ENCODE measurements around the gene OPCML.

OPCML gene

DNA sequence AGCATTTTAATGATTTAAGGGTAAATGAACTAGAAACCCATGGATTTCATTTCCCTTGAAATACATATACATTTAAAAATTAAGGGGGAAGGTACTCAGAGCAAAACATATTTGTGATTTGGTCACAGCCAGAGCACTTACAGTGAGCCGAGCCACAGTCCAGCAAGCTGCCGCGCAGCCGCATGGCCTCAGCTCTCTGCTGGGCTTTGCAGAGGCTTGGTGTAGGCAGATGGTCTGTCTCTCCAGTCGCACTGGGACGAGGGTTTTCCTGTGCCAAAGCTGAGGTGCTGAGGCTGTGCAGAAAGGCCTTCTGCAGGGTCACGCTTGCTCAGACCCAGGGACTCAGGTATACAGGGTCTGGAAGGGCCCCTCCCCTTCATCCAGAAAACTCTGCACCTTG is 367.3 kb downstream of the OPCML start:
- no peak for DNase-seq

DNA sequence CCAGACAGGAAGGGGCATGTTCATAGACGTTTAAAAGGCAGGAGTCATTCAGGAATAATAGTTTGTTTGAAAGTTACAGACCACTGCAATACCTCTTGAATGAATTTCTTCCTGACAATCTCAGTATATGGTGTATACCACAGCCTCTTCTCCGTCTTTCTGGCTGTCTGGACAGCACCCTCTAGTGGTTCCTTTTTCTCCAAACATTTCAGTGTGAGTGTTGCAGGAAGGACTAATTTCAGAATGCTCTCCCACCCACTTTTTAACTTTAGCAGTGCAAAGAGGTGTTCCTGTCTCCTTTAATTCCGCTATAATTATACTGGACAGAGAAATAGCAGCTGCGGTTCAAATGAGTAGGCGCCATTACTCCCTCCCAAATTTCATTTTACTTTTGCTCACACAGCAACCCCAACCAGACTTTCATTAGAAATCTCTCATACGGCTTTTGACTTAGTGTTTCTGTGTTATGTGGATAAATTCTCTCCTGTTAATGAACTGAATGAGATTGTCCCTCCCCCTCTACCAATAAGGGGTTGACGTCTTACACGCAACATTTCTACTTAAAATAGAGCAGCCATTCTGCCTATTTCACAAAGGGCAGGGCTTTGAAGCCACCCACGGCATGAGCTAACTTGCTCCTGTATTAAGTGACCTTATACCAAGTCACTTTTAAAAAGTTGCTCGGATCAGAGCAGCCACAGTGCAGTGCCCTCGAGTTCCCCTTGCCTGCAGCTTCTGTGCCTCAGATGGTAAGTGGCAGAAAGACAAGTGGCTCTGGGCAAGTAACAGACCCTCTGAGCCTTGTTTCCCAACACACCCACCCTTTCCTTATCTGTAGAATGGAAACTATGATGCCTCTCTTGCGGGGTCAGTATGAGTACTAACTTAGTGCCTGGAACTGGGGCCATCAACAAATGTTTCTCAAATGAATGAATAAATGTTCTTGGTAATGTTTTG is 368.6 kb downstream of the OPCML start:
- DNase-seq: no peak

DNA sequence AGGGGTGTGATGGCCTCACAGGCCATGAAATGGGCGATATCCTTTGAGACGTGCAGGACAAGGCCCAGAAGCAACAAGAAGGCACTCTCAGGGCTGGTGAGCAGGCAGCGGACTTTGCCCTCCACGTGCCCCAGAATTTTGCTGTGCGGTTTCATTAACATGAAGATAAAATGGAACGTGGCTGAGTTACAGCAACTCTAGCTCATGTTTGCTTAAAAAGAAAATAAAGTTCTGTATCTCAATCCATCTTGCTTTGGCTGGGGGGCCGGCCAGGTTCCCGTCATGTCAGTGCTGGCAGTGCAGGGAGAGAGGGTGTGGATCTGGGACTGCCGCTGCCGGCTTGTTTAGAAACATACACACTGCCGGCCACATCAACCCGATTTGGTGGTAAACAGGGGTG is 370.1 kb downstream of the OPCML start:
- DNase-seq: no peak

DNA sequence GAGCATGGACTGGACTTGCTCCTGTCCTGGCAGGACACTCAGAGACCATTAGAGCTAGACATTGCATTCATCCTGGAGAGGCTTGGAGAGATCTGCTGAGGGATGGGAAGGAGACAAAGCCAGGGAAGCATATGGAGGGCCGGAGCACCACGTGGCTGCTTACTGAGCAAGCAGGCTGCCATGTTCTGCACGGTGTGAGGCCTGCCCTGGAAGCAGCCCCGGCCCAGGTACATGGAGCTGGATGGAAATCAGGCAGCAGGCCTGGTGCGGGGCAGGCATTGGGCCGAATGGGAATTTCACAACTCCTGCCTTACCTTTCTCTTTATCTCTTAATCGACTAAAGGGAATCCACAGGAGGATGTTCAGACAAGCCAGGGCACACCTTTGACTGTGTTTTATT is 371.5 kb downstream of the OPCML start:
- no peak for DNase-seq

DNA sequence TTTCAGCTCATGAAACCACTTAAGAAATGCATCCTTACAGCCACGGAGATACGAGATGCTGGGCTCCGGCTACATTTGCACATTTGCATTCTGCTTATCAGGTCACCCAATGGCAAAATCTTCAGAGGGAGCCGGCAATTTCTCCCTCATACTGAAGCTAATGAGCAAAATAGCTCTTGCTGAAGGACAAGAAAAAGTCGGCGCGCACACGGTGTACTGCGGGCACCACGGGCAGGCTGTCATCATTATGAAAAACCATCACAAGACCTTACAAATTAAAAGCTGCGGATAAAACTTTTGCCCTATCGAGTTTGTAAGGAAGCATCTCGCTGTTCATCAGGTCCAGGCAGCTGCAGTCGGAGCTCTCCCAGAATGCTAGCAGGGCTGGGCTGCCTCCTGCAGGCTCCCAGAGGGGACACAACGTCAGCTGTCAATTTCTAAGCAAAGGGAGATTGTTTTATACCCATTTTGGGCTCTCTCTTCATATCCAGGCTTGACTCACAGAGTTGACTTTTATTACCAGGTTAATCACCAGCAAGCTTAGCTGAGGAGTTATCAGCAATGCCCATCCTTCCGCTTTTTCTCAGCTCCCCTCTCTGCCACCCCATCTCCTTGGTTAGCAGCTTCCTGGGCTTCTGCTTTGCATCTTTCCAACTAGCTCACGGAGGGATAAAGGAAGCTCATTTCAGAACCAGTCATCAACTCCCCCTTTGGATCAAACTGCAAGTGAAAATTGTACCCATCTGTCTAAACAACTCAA is 375.1 kb downstream of the OPCML start:
- no peak for DNase-seq

DNA sequence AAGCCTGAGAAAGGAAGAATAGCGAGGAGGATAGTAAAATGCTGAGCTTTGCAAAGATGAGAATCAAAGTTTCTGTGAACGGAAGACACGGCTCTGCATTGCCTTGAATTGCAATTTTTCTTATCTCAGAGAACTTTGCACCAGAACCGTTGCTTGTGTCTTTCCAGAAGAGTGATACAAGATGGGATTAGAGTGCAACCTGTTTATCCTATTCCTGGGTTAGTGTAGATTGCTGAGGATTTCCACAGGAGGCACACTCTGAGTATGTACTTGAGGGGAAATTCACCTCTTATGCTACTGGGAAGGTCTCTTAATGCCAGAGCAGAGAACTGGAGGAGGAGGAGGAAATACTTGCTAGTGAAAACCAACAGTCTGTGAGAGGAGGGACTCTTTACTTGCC is 377.5 kb downstream of the OPCML start:
- no peak for DNase-seq

DNA sequence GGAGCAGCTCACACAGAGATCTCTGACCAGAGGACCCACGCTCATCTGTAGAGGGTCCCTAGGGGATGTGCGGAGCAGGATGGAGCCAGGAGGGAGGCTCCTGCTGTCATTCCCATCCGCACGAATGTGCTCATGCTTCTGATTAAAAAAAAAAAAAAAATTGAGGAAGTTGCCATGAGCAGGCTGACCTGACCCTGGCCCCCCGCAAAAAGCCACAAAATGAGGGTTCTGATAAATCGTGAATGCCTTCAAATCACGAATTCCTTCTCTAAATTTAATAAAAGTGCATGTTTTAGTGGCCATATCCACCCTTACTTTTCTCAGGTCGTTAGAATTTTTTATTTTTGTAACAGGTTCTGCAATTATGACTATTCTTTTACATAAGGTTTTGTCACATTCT is 378.2 kb downstream of the OPCML start:
- DNase-seq: no peak

DNA sequence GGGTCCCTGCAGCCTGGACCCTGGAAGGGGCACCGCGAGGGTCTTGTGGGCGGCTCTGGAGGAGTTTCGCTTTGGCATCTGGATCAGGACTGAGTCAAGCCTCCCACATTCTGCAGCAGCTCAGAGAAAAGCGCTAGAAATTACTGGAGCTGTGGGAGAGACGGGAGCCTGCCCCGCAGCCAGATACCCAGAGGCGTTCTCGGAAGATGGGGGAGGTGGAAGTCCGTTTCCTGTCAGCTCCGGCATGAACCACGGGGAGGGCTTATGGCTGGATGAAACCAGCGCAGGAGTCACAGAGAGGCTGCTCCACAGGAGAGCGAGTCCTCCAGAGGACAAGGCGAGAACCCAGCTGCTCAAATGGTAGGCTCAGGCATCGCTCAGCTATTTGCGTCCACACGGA is 379.3 kb downstream of the OPCML start:
- DNase-seq: no peak

DNA sequence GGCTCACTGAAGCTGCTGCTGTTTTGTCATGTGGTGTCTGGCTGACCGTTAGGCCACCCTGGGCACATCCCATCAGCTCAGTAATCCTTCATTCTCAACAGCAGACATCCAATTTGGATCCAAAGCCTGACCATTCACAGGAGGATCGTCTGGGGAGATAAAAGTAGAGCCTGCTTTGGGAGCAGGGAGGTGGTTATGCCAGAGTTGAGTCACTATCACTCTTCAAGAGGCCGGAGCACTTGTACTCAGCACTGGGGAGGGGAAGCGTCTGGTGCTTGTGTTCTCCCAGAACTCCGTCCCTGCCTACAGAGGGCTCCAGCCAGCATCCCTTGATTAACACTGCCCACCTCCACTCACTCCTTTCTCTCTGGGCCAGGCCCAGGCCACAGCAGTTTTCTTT is 382.6 kb downstream of the OPCML start:
- DNase-seq: no peak

DNA sequence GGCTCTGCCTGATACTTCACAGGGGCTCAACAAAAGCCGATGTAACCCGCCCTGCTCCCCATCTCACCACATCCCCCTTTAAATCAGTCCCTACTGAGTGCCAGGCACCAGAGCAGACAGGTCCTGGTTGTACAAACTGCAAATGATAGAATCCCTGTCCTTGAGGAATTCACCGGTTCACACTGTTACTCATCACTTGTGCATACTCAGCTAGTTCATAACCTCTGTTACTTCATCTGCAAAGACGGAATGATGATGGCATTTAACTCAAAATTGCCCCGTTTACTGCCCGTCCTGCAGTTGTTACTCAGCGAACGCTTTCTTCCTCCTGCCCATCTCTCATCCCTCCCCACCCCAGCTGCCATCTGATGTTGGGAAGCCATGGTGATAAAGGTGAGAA is 384.7 kb downstream of the OPCML start:
- DNase-seq: no peak

DNA sequence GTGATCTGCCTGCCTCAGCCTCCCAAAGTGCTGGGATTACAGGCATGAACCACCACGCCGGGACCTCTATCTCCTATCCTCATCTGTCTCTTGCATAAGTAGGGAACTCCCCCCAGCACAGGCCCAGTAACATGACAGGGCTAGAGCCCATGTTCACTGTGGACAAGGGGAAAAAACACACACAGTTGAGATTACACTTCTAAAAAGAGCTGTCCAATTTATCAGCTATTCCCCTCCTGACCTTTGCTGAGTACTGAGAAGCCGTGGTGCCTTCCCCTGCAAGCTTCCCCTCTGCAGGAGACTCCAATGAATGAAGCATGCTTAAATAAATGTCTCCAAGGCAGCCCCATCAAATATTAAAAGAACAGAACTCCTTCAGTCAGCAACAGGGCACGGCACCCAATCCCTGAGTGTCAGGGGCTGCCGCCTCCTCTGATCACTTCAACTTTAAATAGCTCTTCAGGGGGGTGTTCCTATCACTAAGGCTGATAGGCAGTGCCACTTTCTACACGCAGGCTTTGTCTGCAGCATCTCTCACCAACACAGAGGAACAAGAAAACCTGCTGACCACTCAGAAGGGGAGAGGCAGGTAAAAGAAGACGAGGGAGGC is 385.5 kb downstream of the OPCML start:
- no peak for DNase-seq

DNA sequence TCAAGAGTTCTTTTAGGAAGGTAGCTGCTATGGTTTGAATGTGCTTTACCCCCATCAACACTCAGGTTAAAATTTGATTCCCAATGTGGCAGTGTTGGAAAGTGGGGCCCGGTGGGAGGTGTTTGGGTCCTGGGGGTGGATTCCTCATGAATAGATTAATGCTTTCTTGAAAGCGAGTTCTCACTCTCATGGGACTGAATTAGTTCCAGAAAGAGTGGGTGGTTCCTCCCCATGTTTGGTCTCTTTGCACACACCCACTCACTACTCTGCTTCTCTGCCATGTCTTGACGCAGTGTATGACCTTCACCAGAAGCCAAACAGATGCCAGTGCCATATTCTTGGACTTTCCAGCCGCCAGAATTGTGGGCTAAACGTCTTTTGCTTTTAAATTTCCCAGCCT is 394.4 kb downstream of the OPCML start:
- DNase-seq: no peak

DNA sequence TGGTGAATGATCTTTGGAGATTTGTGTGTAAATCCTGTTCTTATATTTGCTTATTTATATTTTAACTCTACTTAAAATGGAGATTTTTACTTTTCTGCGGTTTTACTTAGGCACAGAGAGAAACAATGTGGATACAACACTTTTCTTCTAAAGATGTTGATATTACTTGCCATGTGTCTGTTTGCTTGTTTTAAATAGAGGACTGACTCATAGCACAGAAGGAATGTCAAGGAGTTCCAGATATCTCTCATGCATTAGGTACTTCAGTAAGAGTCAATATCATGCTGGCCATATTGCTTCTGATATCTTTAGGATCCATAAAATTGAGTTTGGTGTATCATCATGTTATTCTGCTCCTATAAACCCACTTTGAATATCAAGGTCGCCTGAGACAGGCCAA is 395.0 kb downstream of the OPCML start:
- no peak for DNase-seq

DNA sequence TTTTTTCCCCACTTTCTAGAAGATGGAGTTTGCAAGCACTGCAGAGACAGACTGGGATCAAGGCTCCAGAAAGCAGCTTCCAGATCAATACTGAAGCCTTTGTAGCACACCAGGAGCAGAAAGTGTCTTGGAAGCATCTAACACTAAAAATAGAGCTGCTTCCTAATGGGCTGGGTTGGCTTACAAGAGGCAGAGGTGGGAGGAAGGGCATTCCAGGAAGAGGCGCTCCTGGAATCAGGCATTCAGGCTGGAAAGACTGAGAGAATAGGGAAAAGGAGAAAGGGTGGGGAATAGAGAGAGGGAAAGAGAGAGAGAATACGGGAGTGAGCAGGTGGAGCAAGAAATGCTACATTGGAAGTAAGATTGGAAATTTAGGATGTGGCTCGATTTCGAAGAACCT is 395.9 kb downstream of the OPCML start:
- DNase-seq: no peak

DNA sequence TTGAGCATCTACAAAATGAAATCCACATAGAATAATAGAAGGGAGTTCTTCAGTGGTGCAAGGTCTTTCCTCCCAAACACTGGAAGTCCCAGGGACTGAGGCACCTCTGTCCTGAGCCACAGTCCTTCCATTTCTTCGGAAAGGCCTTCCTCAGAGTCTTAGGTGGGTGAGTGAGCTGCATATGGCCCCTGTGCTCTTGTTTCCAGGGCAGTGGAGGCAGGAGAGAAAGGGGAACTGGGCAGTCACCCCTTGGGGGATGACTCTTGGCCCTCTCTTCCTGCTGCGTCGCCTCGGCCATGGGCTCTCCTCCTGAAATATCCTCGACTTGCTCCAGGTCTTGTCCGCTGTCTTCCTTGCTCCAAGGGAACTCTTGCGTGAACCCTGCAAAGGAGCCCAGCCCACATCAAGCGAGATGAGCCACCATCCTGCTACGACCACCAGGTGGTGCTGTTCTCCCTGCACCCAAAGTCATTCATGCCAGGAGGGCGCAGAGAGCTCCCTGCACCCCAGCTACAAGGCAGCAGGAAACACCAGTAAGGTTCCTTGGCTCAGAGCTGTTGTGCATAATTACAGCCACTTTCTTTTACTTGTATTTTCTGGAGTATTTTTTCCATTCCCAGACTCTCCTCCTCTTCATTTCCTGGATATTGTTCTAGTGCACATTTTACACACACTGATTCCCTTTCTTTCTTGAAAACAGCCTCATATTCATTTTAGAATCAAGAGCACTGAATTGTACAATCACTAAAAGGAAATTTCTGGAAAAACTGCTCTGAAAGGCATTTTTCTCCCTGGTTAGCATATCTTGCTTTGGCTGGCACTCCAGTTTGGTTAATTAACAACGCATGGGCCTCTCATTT is 397.8 kb downstream of the OPCML start:
- peak; percentile 24 for DNase-seq

DNA sequence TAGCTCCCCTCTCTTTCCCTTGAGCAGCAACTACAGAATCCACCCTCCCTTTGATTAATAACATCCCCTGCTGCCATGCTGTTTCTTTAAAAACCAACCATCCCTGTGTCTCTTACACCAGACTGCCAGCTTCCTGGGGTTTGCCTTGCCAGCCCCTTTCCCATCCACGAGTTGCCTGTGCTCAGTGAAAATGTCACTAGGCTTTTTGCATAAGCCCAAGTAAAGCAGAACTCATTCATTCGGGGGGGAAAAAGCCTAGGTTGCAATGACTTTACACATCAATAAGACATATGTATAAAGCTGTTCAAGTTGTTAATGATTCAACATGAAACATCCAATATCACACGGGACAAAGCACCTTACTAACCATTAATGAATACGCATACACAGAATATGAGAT is 398.7 kb downstream of the OPCML start:
- no peak for DNase-seq

DNA sequence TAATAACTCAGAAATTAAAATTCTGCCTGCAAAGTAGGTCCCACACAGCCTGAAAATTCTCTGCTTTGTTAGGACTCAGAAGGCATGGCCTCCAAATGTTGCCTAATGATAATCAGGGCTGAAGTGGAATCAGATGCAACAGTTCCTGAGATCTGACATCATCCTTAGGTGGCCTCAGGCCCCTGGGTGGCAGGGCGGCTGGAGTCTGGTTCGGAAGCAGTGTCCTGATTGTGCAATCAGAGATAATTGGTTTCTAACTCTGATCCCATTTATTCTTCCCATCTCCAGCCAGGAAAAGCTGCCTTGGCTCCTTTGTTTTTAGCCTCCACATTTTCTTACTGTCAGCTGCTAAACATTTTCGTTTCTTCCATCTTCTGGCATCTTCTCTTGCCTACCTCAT is 399.3 kb downstream of the OPCML start:
- no peak for DNase-seq

DNA sequence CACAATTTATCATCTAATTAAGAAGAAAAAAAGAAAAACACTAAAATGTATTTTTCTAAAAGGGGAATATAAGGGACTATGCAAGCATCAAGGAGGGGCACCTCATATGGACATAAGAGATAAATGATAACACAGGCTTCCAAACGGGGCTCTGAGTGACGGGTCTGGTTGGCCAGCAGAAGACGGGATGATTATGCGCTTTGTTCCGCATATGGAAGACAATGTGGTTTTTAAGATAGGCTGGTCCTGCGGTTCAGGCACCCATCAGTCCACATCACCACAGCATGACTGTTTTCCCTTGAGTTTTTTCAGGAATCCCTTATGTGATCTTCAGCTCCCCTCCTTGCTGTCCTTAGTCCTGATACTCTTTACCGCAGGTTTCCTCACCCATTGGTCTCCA is 404.6 kb downstream of the OPCML start:
- DNase-seq: no peak

DNA sequence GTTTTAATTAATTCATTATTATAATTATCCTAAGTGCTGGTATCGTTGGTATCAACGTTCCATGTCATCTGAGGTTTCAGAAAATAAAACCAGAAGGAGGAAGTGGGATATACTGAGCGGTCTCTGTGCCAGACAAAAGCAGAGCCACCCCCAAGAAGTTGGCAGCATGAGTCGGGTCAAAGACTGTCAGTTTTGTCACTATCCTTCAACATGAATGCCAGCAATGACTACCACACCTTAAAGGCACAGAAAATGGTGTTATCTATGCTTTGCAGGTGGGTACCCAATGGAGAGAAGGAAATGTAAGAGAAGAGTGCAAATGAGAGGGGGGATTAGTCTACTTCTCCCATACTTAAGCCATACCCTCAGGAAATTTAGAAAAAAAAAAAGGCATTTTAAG is 408.5 kb downstream of the OPCML start:
- no peak for DNase-seq

DNA sequence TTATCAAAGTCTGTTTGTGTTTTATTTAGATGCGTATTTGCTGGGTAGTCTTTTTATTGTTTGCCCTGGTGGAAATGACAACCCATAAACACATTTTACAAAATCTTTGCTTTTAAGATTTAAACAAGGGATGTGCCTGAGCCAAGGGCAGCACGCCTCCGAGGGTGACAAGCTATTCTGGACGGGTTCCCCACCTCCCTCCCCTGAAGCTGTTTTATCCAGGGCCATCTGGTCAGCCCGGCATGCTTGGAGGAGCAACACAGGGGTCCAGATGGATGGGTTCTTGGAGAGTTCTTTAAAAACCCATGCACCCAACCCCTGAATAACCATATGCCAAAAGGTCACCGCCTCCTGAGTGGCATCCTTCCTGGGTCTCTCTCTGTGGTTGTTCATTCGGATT is 408.9 kb downstream of the OPCML start:
- no peak for DNase-seq

DNA sequence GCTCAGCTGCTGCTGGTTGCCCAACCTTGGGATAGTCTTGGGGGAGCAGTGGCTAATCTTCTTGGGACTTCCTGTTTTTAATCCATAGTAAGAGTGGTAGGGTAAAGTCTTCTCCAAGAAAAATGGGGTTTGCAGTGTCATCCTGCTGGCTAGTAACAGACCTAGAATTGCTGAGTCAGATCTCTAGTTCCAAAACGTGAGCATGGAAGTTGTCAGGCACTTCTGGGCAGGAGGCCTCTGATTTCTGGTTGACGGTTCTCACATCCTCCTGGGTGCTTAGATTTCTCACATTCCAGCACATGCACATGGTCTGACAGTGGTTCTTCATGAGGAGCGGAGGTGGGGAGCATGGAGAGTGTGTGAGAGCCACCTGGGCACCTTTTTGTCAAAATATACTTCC is 410.0 kb downstream of the OPCML start:
- DNase-seq: no peak

DNA sequence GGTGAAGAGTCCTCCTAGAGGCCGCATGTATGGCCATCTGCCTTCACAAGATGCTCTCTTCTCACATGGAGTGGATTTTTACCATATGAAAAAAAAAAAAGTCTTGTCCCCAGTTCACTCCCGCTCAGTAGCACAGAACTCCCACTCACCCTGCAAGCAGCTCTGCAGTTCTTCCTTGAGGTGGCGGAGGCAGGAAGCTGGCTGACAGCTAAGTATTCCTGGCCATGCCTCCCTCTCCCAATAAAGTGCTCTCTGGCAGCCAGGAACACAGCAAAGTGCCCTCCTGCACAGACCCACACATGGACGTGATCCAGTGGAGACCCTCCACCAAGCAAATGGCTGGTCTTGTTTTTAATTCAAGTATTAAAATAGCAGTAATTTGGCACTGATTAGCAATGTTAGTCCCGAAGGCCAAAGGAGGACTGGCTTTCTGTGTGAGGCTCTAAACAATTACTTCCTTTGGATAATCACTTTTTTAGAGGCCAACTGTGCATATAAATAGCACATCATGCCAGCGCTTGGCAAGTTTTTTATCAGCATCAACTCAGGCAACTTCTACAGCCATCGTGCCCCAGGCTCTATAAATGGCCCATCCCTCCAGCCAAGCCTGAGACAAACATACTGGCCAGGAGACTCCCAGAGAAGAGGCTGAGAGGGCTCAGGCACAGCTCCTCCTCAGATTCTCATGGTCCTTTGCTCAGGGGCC is 413.6 kb downstream of the OPCML start:
- no peak for DNase-seq

All from stimulated activated CD4-positive, alpha-beta T cell treated with anti-CD3 and anti-CD28 coated beads, Interleukin-4, amount 100 ng/mL, for 24 hours (primary cell).